Measurements from ENCODE around the gene CTAGE4.
"Not testable (repeated sequence)": the region's sequence is repeated elsewhere in the genome, so short reads cannot be mapped to it uniquely, and the experiment has no call there.

Gene CTAGE4

GRCh38 chr7:144219149-144219548 is 35.9 kb downstream of the CTAGE4 start:
- DNase-seq = not testable (repeated sequence)

GRCh38 chr7:144220531-144220930 is 37.3 kb downstream of the CTAGE4 start:
- not testable (repeated sequence) for DNase-seq

GRCh38 chr7:144223675-144224074 is 40.4 kb downstream of the CTAGE4 start:
- not testable (repeated sequence) for DNase-seq

- DNase-seq = not testable (repeated sequence)
Measured at GRCh38 chr7:144226866-144227265, 43.6 kb downstream of the CTAGE4 start.

- DNase-seq = not testable (repeated sequence)
Measured at GRCh38 chr7:144228810-144229209, 45.5 kb downstream of the CTAGE4 start.

GRCh38 chr7:144231027-144231426 is 47.8 kb downstream of the CTAGE4 start:
- not testable (repeated sequence) for DNase-seq

GRCh38 chr7:144233039-144233438 is 49.8 kb downstream of the CTAGE4 start:
- DNase-seq = not testable (repeated sequence)
